HG03460 (cell line): ENCODE data around the gene XRCC2.
"Not testable (repeated sequence)": the region's sequence is repeated elsewhere in the genome, so short reads cannot be mapped to it uniquely, and the experiment has no call there.

ENCODE experiments used
- ATAC-seq: cut with Tn5 transposase; IDR thresholded peaks from one replicate; pipeline ENCODE4 v1.9.1; 2021; ENCODE audit not compliant: unreplicated experiment

Gene XRCC2

DNA sequence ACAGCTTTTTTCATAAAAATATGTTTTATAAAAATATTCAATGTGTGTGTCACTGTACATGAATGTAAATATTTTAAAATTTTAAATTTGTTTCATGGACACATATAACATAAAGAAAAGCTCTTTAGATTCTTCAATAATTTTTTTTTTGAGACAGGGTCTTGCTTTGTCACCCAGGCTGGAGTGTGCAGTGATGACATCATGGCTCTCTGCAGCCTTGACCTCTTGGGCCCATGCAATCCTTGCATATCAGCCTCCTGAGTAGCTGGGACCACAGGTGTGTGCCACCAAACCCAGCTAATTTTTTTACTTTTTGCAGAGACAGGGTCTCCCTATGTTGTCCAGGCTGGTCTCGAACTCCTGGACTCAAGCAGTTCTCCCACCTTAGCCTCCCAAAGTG, 9.9 kb downstream of the XRCC2 start:
- ATAC-seq: no peak

DNA sequence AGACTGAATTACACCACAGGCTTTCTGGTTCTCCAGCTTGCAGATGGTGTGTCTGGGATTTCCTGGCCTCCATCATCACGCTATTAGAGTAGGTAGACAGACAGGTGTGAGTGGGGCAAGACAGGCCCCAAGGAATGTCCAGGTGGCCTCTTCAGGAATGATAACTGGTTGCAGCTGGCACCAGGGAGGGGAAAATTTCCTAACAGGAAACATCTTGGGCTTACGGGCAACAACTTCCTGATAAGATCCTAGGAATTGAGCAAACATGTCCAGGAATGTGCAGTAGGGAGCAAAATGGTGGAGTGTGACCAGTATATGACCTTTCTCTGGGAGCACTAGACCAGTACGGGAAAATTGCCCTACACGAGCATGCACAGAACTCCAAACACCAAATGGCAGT, 11.3 kb downstream of the XRCC2 start:
- ATAC-seq: no peak

GRCh38 chr7:152663931-152664330, 12.0 kb downstream of the XRCC2 start:
- no peak for ATAC-seq

GRCh38 chr7:152663148-152663740, 12.7 kb downstream of the XRCC2 start:
- no peak for ATAC-seq

DNA sequence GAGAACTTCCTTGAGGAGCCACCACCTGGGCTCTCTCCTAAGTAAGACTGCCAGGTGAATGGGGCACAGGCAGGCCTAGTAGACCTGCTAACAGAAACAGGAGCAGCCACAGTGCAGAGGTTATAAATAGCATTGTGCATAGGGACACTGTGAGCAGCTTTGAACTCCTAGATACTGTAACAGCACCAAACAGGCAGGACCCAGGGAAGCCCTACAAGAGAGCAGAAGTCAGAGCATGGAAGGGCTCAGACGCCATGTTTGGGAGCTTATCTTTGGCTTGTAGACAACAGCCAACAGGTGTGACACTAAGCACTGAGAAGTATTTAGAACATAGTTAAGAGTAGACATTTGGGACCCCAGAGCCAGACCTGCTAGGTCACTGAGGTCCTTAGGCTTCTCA, 14.5 kb downstream of the XRCC2 start:
- ATAC-seq: no peak

GRCh38 chr7:152660021-152660420, 15.9 kb downstream of the XRCC2 start:
- ATAC-seq: no peak

DNA sequence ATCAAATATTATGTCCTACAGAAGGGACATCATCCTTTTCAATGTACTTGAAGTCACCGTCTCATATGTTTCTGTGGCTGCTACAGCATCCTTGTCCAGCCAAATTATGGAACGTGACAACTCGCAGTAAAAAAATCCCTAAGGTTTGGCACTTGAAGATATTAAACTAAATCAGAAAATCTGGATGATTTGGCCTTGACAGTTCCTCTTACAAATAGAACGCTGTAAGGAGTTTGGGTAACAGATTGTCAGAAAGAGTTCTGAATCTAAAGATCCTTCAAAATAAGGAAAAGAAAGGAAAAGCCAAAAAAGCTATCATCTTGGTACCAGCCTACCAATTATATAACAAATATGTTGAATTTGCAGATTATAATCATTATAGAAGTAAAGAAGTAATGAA, 21.0 kb downstream of the XRCC2 start:
- ATAC-seq: no peak

DNA sequence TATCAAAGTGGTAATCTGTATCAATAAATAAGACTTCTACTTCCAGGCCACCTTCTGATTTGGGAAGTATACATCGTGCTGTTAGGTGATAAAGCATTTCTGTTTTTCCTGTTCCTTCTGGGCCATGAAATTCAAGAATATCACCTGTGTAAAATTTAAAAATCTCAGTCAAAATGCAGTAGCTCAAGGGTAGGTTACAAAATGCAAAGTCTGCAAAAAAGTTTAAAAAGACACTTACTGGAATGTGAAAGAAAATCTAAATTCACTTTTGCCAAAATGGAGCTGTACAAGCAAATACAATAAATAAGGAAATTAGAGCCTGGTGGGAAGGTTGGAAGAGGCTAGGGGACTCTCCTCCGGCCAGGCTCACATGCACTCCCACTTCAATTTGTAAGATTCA, 26.7 kb downstream of the XRCC2 start:
- ATAC-seq: no peak

DNA sequence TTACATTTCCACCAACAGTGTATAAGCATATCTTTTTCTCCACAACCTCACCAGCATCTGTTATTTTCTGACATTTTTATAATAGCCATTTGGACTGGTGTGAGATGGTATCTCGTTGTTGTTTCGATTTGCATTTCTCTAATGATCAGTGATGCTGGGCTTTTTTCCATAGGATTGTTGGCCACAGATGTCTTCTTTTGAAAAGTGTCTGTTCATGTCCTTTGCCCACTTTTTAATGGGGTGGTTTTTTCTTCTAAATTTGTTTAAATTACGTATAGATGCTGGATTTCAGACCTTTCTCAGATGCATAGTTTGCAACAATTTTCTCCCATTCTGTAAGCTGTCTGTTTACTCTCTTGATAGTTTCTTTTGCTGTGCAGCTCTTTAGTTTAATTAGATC, 28.9 kb downstream of the XRCC2 start:
- no peak for ATAC-seq

DNA sequence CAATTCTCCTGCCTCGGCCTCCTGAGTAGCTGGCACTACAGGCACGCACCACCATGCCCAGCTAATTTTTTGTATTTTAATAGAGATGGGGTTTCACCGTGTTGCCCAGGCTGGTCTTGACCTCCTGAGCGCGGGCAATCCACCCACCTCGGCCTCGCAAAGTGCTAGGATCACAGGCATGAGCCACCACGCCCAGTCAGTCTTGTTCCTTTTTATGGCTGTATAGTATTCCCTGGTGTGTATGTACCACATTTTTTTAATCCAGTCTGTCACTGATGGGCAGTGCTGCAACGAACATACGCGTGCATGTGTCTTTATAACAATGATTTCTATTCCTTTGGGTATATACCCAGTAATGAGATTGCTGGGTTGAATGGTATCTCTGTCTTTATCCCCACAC, 29.4 kb downstream of the XRCC2 start:
- not testable (repeated sequence) for ATAC-seq

- no peak for ATAC-seq
Observed at GRCh38 chr7:152643979-152644559, 31.9 kb downstream of the XRCC2 start.

DNA sequence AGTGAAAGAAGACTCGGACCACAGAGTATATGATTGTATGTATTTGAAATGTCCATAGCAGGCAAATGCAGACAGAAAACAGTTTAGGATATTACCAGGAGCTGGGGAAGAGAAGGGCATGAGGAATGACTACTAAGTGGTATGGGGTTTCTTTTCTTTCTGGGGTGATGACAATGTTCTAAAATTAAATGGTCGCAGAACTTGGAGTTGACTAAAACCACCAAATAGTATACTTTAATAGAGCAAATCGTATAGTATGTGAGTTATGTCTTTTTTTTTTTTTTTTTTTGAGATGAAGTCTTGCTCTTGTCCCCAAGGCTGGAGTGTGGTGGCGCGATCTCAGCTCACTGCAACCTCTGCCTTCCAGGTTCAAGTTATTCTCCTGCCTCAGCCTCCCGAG, 34.6 kb downstream of the XRCC2 start:
- no peak for ATAC-seq

DNA sequence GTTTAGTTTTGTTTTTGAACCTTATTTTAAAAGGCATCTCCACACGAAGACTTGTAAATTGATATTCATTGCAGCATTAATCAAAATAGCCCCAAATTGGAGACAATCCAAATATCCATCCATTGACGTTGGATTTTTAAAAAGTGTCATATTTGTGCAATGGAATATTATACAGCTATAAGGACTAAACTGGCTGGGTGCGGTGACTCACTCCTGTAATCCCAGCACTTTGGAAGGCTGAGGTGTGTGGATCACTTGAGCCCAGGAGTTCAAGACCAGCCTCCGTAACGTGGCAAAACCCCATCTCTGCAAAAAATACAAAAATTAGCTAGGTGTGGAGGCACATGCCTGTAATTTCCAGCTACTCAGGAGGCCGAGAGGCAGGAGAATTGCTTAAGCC, 35.1 kb downstream of the XRCC2 start:
- ATAC-seq: no peak

DNA sequence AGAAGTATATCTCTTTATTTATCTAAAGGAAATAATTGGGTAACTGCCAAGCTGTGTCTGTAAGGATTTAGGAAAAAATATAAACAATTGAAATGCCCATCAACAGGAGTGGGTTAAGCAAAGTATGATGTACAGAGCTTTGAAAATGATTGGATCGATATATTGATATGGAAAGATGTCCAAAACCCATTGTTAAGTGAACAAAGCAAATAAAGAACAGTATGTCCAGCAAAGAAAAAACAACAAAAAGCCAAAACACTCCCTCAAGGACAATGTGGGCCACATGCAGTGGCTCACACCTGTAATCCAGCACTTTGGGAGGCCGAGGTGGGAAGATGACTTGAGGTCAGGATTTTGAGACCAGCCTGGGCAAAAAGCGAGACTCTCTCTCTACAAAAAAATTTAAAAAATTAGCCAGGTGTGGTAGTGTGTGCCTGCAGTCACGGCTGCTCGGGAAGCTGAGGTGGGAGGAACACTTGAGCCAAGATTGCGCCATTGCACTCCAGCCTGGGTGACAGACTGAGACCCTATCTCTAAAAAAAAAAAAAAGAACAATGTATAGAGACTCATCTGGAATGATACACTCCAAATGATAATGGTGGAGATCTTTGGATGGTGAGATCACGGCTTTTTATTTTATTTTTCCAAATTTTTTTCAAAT, 37.9 kb downstream of the XRCC2 start:
- ATAC-seq: no peak

GRCh38 chr7:152637161-152637560, 38.8 kb downstream of the XRCC2 start:
- no peak for ATAC-seq

GRCh38 chr7:152636441-152636840, 39.5 kb downstream of the XRCC2 start:
- ATAC-seq: no peak

DNA sequence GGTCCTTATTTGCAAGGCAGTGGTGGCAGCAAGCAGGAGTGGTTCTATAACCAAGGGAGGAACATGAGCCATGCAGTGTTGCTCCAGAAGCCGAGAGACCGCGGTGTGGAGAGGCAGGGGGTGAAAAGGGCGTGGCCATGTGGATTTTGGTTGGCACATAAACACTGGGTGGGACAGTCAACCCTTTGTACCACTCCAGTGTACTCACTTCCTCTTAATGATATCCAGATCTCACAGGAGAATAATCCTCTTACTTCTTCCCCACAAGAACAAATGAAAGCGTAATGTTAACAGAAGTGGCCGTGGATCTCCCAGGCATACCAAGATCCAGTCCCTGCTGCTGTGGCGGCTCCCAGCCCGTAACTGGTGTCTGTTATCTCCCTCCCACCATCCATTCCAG, 42.4 kb downstream of the XRCC2 start:
- ATAC-seq: no peak

DNA sequence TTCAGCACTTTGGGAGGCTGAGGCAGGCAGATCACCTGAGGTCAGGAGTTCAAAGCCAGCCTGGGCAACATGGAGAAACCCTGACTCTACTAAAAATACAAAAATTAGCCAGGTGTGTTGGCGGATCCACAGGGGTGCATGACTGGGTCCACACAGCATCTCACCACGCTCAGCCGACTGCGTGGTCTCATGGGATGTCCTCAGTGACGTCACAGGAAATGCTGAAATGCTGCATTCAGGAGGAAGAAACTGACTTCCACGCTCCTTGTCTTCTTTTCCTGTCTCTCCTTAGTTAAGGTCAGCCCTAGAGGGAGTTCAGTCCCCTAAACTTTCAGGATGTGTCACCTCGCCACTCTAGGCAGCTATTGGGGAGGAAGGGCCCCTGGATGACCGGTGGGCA, 42.9 kb downstream of the XRCC2 start:
- ATAC-seq: no peak

GRCh38 chr7:152628772-152629171, 47.2 kb downstream of the XRCC2 start:
- ATAC-seq: not testable (repeated sequence)

- no peak for ATAC-seq
Observed at GRCh38 chr7:152624228-152624627, 51.7 kb downstream of the XRCC2 start.

DNA sequence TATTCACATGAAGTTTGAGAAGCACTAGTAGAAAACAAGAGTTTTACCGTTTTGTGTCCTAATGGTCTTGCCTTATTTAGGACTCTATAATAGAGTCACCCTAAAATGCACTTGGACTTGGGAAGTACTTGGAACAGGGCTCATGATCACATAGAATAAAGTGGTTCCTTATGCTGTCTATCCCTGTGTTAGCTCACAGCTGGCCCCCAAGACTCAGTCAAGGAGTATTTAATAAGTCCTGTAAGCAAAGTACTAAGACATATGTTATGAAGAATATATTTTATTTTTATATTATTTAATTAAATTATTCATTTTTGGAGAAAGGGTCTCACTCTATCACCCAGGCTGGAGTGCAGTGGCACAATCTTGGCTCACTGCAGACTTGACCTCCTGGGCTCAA, 54.5 kb downstream of the XRCC2 start:
- no peak for ATAC-seq

DNA sequence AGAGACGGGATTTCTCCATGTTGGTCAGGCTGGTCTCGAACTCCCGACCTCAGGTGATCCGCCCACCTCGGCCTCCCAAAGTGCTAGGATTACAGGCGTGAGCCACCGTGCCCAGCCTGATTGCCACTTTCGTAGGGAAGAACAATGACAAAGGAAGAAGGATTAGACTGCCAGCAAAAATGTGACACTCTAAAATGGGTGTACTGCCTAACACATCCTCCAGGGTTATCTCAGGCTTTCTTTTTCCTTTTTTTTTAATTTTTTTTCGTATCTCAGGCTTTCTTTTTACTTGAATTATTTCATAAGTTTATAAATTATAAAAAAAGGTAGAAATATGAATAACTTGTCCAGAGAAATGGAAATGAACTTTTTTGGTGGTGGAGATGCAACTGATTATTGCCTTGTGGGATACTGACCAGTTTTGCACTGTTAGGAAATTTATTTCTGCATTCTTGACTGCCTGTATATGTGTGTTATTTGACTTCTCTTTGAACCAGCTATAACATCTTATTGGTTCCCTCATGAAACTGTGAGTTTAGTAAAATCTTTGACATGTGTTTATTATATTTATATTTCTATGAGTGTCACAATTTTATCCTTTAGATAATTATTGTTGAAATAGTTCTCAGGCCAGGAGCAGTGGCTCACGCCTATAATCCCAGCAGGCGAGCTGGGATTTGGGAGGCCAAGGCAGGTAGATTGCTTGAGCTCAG, 56.8 kb downstream of the XRCC2 start:
- ATAC-seq: no peak
